Liver (tissue), 3 donors: ENCODE results near the gene TOM1L2.

Experiments used
- CTCF ChIP-seq: fragments of 150-350 bp; IDR thresholded peaks from 2 replicates; pipeline ENCODE4 v1.5.1; 2017; ENCODE audit warnings: improper control_type of control experiment, low read depth, low read length; ENCODE audit not compliant: missing input control
- FOXA1 ChIP-seq: IDR thresholded peaks from 2 replicates; pipeline ENCODE4 v1.6.1; 2016; ENCODE audit warnings: antibody characterized with exemption
- MAX ChIP-seq: IDR thresholded peaks from 2 replicates; pipeline ENCODE4 v1.6.1; 2016; ENCODE audit warnings: antibody characterized with exemption
- REST ChIP-seq: IDR thresholded peaks from 2 replicates; pipeline ENCODE4 v1.6.1; 2016; ENCODE audit warnings: antibody characterized with exemption, mild to moderate bottlenecking
- TAF1 ChIP-seq: conservative IDR thresholded peaks from 2 replicates; pipeline ENCODE4 v1.6.1; 2016; ENCODE audit warnings: antibody characterized with exemption, mild to moderate bottlenecking
- ZBTB33 ChIP-seq: IDR thresholded peaks from 2 replicates; pipeline ENCODE4 v1.6.1; 2016; ENCODE audit warnings: antibody characterized with exemption
- donor health status: healthy.
- donor health status: healthy.

- TF ChIP-seq TAF1 = no peak
- TF ChIP-seq ZBTB33 = no peak
- TF ChIP-seq REST = no peak
- no peak for TF ChIP-seq CTCF
- no peak for TF ChIP-seq FOXA1
- TF ChIP-seq MAX = no peak
Measured at GRCh38 chr17:17841601-17842025, 130.6 kb downstream of the TOM1L2 start.
